Measurements from ENCODE around the gene PCED1A. TPM values are rescaled to one million over a fixed set of nuclear protein-coding genes. Genes with fewer than 3 reads are reported as not detected.

Gene PCED1A
- total RNA-seq, 1 experiment from 2014 or later = 27.1 TPM

DNA sequence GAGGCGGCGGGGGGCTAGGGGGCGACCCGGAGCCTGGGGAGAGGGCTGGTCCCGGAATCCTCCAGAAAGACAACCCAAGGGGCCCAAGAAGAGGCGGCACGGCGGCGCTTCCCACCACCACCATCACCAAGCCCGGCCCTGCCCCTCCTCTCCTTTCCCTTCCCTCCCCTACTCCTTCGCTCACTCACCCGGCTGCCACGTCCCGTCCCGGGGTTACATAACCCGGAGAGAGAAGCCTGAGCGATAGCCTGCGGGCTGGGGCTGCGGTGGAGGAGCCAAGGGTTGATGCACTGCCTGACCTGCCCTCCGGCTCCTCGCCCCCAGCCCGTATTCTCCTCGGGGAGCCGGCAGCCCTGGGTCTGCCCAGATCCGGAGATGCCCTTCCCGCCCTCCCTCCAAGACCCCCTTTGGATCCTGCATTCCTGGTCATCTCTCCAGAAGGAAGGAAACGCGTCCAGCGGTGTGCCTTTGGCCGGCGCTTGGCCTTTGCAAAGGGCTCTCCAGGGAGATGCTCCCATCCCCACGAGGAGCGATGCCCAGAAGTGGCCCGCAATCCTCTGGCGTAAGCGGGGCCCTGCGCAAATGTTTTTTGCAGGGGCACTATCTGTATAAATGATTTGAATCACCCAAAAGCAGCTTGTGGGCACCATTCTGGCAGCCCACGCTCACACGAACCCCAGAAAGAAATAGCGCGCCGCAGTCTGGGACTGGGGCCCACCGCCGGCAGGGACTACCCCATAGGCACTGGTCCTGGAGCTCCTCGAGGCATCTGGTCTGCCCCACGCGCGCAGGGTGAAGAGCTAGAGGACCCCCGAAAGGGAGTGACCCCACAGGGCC lies 35.4 kb downstream of the PCED1A start:
- intact Hi-C loops (cut with micrococcal nuclease; ENCODE audit: unreplicated experiment) = no loop called here
- Mint-ChIP-seq H3K9me3 (ENCODE audit: low read depth, unreplicated experiment) (no peaks in the 10 kb centered on the region), H3K4me1 (ENCODE audit: low read depth, unreplicated experiment) (peaks cover 29% of the 10 kb centered on the region), H3K36me3 (ENCODE audit: insufficient read depth, unreplicated experiment) (peaks cover 1% of the 10 kb centered on the region), H3K4me3 (ENCODE audit: low read depth, unreplicated experiment) (no peak overlapping the region), H3K27ac (ENCODE audit: unreplicated experiment) (no peak overlapping the region), H3K27me3 (ENCODE audit: unreplicated experiment) (peaks cover 93% of the 10 kb centered on the region)
- TF ChIP-seq, protein P1, sequence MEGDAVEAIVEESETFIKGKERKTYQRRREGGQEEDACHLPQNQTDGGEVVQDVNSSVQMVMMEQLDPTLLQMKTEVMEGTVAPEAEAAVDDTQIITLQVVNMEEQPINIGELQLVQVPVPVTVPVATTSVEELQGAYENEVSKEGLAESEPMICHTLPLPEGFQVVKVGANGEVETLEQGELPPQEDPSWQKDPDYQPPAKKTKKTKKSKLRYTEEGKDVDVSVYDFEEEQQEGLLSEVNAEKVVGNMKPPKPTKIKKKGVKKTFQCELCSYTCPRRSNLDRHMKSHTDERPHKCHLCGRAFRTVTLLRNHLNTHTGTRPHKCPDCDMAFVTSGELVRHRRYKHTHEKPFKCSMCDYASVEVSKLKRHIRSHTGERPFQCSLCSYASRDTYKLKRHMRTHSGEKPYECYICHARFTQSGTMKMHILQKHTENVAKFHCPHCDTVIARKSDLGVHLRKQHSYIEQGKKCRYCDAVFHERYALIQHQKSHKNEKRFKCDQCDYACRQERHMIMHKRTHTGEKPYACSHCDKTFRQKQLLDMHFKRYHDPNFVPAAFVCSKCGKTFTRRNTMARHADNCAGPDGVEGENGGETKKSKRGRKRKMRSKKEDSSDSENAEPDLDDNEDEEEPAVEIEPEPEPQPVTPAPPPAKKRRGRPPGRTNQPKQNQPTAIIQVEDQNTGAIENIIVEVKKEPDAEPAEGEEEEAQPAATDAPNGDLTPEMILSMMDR (IDR thresholded peaks at IDR 0.05; ENCODE audit: unreplicated experiment) = no peak
- DNase-seq = no peak
- CTCF ChIA-PET = interaction anchor here (0.6 kb wide), 2 partner anchors 10 to 152 kb away, joined by 3 to 4 read pairs; partner anchors contain the start of gene C20orf141
- BruUV-seq (replicated peaks) = no TSS peak

DNA sequence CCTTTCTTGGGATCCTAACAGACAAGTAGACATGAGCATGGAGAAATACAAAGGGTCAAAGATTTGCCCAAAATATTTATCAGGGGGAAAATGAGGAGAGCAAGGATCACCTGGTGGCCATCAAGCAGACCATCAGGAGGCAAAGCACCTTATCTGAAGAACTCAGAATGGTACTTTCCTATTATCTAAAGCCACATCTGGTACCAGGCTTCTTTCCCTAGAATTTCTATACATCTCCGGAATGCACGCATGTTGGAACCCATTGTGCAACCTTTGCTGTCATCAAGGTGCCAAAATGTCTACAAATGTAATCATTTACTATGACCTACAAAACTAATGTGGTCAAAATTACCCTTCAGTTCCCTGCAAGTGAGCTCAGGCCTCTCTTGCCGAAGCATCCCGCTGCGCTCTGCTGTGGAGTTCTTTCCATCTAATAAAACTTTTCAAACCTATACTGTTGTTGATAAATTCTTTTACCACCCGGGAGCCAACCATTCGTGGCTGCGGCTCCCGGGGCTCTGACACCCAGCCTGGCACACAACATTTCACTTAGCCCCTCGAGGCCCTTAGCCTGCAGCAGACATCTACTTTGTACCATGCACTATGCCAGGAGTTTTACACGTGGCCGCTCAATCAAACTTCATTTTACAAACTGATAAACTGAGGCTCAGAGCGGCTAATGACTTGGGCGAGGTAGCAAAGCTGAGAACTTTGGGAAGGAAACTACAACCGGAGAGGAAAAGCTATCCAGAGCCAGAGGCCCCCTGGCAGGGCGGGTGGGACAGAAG lies 36.2 kb downstream of the PCED1A start:
- H3K27ac Mint-ChIP-seq (ENCODE audit: unreplicated experiment) = no peak overlapping the region
- peaks cover 34% of the 10 kb centered on the region for H3K4me1 Mint-ChIP-seq (ENCODE audit: low read depth, unreplicated experiment)
- TF ChIP-seq, protein P1 (IDR thresholded peaks at IDR 0.05; ENCODE audit: unreplicated experiment) = no peak
- H3K27me3 Mint-ChIP-seq (ENCODE audit: unreplicated experiment) = peaks cover 97% of the 10 kb centered on the region
- no peak for DNase-seq
- intact Hi-C loops (cut with micrococcal nuclease; ENCODE audit: unreplicated experiment) = no loop called here
- BruUV-seq (replicated peaks) = no TSS peak
- peaks cover 7% of the 10 kb centered on the region for H3K36me3 Mint-ChIP-seq (ENCODE audit: insufficient read depth, unreplicated experiment)
- CTCF ChIA-PET = no interaction called here
- H3K9me3 Mint-ChIP-seq (ENCODE audit: low read depth, unreplicated experiment) = no peaks in the 10 kb centered on the region
- no peak overlapping the region for H3K4me3 Mint-ChIP-seq (ENCODE audit: low read depth, unreplicated experiment)

DNA sequence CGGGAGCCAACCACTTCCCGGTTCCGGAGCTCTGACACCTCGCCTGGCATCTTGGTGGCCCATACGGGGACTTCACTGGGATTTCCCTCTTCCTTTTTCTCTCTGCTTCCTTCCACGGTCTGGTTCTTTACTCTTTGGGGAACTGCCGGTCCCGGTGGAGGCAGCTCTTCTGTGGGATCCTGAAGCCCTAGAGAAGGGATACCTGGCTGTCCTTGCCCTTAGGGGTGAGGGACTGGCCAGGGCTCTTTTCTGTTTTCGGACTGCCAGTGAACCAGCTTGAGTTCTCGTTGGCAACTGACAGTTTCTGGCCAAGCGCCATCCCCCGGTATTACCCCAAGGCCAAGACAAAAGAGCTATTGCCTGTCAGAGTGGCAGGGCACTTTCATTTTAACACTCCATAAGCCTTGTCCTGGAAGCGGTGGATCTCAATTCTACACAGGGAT lies 39.1 kb downstream of the PCED1A start:
- no peaks in the 10 kb centered on the region for H3K9me3 Mint-ChIP-seq (ENCODE audit: low read depth, unreplicated experiment)
- peaks cover 7% of the 10 kb centered on the region for H3K36me3 Mint-ChIP-seq (ENCODE audit: insufficient read depth, unreplicated experiment)
- peaks cover 100% of the 10 kb centered on the region for H3K27me3 Mint-ChIP-seq (ENCODE audit: unreplicated experiment)
- intact Hi-C loops (cut with micrococcal nuclease; ENCODE audit: unreplicated experiment) = no loop called here
- peaks cover 24% of the 10 kb centered on the region for H3K4me1 Mint-ChIP-seq (ENCODE audit: low read depth, unreplicated experiment)
- H3K4me3 Mint-ChIP-seq (ENCODE audit: low read depth, unreplicated experiment) = peak overlapping the region; percentile 81
- no peak overlapping the region for H3K27ac Mint-ChIP-seq (ENCODE audit: unreplicated experiment)
- TF ChIP-seq, protein P1 (IDR thresholded peaks at IDR 0.05; ENCODE audit: unreplicated experiment) = no peak
- DNase-seq = no peak
- CTCF ChIA-PET = interaction anchor here (0.6 kb wide), 1 partner anchor 25 kb away, joined by 3 read pairs; no protein-coding TSS in a partner anchor
- no TSS peak for BruUV-seq (replicated peaks)

DNA sequence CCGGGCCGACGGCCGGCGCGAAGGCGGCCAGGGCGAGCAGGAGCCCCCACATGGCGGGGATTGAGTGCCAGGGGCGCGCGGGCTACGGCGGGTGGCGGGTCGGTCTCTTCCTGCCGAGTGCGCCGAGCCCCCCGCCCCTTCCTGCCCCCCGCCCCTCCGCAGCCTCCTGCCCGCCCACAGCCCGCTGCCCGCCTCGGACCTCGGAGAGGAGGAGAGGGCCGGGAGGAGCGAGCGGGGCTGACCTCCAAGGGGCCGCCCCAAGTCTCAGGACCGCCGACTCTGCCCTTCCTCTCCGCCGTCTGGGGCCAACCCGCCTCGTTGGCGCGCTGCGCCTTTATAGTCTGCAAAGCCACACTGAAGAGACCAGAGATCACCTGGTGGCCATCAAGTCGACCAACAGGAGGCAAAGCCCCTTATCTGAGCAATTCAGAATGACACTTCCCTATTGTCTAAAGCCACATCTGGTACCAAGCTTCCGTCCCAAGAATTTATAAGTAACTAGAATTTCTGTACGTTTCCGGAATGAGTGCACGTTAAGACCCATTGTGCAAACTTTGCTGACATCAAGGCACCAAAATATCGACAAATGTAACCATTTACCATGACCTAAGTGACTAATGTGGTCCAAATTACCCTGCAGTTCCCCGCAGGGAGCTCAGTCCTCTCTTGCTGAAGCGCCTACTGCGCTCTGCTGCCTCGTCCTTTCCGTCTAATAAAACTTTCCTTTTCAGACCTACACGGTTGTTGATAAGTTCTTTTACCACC lies 39.8 kb downstream of the PCED1A start, which contains the start of gene CPXM1:
Gene CPXM1, minus strand, starts transcription at position 107 of the 765 bp plus-strand sequence. Its CDS starts 55 bp downstream, at position 52.
- H3K27ac Mint-ChIP-seq (ENCODE audit: unreplicated experiment) = no peak within 1 kb of the TSS

More for the DNA sequence above, 39.8 kb downstream of the PCED1A start, which contains the start of gene CPXM1:
- TF ChIP-seq, protein P1 (IDR thresholded peaks at IDR 0.05; ENCODE audit: unreplicated experiment) = no peak
- no peak for DNase-seq
- H3K4me1 Mint-ChIP-seq (ENCODE audit: low read depth, unreplicated experiment) = peaks cover 20% of the 10 kb centered on the region
- no TSS peak for BruUV-seq (replicated peaks)
- peak within 1 kb of the TSS; percentile 81 for H3K4me3 Mint-ChIP-seq (ENCODE audit: low read depth, unreplicated experiment)
- no peaks in the 10 kb centered on the region for H3K9me3 Mint-ChIP-seq (ENCODE audit: low read depth, unreplicated experiment)
- peaks cover 100% of the 10 kb centered on the region for H3K27me3 Mint-ChIP-seq (ENCODE audit: unreplicated experiment)
- peaks cover 7% of the 10 kb centered on the region for H3K36me3 Mint-ChIP-seq (ENCODE audit: insufficient read depth, unreplicated experiment)
- CTCF ChIA-PET = interaction anchor here (0.6 kb wide), 1 partner anchor 25 kb away, joined by 3 read pairs; no protein-coding TSS in a partner anchor
- intact Hi-C loops (cut with micrococcal nuclease; ENCODE audit: unreplicated experiment) = no loop called here

All from Calu3 (cell line).